GM19351 (cell line): Measurements from ENCODE around the gene ABLIM1.

Experiments
- ATAC-seq: cut with Tn5 transposase; IDR thresholded peaks from one replicate; pipeline ENCODE4 v1.9.1; 2021; ENCODE audit warnings: mild to moderate bottlenecking, moderate library complexity; ENCODE audit not compliant: unreplicated experiment

Gene ABLIM1

GRCh38 chr10:114680543-114681117, 22.6 kb upstream of the ABLIM1 start:
- ATAC-seq = no peak

DNA sequence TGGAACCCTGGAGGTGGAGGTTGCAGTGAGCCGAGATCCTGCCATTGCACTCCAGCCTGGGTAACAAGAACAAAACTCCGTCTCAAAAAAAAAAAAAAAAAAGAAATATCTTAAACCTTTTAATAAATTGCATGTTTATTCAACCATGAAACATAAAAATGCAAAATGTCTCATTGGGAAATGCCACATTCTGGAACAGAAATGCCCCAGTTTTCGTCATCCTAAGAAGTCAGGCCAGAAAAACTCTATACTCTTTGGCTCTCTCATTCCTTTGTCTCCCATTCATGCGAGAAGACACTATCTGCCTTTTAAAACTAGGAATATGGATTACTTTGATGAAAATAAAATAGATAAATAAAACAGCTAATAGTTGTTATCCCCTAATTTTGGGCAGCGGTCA, 21.5 kb upstream of the ABLIM1 start:
- ATAC-seq = no peak

DNA sequence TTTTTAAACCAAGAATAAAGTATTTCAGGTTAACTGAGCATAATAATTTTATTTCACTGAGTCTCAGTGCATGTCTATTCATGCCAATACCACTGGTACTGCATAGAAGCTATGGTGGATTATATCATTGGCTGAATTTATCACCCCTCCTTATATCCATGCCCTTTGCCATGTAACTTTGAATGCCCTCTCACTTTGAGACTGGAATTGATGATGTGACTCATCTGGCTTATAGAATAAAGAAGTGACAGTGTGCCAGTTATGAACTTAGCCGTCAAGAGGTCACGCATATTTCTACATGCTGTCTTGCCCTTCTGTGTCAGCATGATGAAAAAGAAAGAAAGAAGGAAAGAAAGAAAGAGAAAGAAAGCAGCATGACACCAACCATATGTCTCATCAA, 20.7 kb upstream of the ABLIM1 start:
- no peak for ATAC-seq

- no peak for ATAC-seq
Measured at GRCh38 chr10:114678336-114678735, 20.3 kb upstream of the ABLIM1 start.

- ATAC-seq = no peak
Measured at GRCh38 chr10:114674346-114674745, 16.3 kb upstream of the ABLIM1 start.

DNA sequence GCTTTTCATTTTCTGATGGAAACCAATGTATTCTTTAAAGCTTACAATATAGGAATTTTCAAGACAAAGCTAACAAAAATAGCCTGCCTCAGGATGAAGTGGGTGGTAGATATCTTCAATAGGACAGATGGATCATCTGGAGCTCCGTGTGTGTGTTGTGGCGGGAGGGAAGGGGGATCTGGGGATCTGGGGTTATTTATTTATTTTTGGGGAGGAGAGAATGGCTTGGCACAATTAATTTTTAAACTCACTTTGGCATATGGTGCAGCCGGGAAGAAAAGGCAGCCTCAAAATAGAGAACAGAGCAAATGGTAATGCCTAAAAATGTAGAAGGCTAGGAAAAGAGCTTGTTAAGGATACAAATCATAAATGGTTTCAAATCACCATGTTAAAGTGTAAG, 11.6 kb upstream of the ABLIM1 start:
- ATAC-seq = no peak

DNA sequence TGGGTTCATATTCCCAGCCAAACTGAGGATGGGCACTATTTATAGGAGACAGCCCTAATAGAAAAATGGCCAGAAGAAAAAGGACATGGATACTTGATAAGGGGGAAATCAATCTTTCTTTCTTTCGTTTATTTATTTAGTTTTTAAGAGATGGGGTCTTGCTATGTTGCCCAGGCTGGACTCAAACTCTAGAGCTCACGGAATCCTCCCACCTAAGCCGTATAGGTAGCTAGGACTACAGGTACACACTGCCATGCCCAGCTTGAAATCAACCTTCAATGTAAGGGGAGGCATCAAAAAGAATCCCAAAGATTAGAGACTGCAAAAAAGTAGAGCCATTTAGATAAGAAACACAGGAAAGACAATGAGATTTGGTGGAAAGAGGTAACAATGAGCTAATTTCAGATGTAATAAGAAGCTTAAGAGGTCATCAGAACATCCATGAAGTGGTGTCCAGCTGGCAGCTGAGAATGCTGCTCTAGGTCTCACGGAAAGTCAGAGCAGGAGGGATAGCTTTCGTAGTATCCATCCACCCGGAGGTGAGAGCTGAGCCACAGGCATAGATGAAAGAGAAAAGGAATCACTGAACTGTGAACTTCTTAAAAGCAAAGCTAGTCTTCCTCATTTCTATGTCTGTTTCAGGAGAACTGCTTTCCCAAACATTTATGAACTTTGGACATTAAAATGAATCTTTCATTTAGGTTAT, 10.5 kb upstream of the ABLIM1 start:
- ATAC-seq = no peak

DNA sequence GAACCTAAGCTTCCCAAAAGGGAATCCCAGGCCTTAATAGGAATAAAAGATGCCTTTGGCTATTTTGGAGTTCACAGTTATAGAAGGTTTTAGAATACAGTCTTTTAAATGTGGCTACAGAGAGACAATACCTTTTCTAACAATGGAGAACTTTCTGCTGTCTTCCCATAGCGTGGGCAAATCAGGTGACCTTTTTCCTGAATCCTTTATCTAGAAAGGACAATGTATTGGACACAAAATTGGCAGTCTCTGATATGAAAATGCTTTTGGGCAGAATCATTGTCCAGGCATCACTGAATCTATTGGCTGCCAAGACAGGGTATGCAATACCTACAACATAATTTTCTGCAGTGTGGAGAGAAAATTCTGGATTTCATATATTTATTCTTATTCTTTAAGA, 7.8 kb upstream of the ABLIM1 start:
- ATAC-seq = no peak

DNA sequence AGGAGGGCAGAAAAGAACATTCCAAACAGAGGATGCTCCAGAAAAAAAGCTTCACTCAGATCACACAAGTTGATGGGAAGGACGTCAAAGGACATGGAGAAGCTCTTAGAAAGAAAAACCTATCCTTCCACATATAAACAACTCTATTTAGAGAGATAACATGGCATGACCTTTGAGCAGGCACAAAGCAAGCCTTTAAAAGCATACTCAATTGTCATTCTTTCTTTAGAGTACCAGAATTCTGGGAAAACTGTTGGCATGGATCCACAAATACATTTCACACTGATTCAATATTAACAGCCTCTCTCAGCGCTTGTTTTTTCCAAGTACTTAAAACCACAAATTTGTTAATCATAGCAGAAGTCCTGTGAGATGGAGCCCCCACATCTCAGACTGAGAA, 7.3 kb upstream of the ABLIM1 start:
- ATAC-seq = no peak

- no peak for ATAC-seq
Measured at GRCh38 chr10:114664127-114664526, 6.1 kb upstream of the ABLIM1 start.

GRCh38 chr10:114663626-114664025, 5.6 kb upstream of the ABLIM1 start:
- ATAC-seq = no peak

DNA sequence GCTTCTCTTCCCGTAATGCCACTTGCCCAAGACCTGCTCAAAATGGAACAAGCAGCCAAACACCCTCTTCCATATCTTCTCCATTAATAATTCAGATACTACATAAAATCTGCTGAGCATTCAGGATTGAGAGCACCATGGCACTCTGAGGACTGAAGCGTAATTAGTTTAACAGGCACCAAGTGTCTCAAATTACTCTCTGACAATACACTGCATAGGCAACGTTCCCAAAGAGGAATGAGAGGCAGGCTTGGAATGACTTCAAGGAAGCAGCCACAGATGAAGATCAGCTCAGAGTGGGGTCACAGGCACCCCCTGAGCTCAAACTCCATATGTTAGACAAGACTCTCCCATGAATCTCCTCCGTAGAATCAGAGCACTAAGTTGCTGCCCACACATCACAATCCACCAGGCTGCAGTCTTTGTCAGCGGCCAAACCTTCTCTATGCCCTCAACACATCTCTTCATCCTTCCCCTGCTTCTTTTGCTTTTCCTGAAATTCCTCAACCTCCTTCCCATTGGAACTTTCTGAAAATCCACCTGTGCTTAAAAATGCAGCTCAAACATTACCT, 4.7 kb upstream of the ABLIM1 start:
- no peak for ATAC-seq

- no peak for ATAC-seq
Measured at GRCh38 chr10:114661212-114661880, 3.3 kb upstream of the ABLIM1 start.

GRCh38 chr10:114655671-114656070, 2.4 kb downstream of the ABLIM1 start:
- no peak for ATAC-seq

DNA sequence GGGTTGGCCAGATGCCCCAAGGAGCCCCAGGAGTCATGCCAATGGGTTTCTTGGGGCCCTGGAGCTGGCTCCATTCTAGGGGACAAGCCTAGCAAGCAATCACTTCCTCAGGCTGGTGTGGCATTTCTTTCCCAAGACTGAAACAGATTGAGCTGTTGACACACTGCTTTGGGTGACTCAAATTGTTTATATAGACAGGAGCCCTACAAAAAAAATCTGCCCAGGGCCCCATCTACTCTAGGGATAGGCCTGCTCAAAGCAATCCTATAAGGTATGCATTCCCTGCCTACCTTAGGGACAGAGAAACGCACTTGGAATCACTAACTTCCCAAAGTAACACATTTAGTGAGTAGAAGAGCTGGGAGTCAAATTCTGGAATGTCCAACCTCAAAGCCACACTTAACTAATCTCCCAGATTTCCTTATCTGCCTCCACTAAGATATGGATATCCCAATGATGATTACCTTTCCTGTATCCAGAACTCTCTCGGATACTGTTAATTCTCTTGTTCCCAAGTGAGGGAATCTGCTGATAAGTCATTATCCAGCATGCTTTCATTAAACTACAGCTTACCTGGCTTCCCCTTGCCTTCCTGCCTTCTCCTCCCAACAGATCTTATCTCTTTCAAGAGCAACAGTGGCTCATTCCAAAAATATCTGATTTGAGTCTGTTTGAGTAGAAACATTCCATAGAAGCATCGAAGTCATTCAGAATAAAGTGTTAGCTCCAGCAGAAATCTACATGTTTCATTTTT, 3.1 kb downstream of the ABLIM1 start:
- ATAC-seq = no peak

DNA sequence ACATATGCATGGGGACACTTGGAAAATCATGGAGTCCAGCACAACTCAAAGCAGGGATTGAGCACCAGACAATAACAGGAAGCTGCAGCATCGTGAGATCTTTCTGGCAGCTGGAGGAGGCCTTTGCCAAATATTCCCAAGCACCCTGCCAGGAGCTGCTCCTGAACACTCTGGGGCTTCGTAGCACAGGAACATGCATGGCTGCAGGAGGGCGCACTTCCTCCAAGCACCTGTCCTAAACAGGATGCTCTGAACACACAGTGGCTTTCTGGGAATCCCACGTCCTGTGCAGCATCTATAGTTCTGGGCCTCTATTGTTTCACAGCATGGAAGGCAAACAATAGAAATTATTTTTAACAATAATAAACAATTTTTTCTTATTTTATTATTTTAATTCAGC, 4.1 kb downstream of the ABLIM1 start:
- ATAC-seq = no peak

DNA sequence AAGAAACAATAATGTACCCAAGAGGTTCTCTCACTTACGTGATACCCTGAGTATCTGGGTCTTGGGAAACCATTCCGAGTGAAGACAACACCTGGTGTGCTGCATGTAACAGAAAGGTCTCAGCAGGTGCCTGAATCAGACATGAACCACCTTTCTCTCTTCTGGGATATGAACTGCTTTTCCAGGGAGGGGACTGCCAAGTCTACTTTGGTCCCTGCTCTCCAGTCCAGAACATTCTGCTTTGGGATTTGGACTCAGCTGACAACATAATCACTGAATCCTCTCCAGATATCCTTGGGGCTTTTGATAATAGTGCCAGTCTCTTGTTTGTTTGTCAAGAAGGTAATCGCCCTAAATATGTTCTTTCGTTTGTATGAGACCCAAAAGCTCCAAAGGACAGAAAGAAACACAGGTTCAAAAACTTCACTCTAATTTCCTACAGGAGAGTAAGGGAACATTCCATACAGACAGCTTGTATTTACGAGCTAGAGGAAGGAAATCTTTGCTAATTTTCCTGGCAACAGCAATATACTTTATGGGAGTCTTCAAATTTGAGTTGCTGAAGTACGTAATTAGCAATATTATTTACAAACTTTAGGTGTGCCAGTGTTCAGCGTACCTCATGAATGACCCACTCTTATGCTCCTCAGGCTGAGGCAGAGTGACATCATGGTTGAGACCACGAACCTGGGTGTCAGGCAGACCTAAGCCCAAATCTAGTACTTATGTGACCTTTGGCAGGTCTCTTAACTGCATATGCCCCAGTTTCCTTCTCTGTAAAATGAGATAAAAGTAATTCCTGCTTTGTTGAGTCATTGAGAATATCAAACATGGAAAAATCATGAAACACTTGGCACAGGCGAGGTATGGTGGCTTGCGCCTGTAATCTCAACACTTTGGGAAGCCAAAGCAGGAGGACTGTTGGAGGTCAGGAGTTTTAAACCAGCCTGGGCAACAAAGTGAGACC, 5.4 kb downstream of the ABLIM1 start:
- no peak for ATAC-seq

DNA sequence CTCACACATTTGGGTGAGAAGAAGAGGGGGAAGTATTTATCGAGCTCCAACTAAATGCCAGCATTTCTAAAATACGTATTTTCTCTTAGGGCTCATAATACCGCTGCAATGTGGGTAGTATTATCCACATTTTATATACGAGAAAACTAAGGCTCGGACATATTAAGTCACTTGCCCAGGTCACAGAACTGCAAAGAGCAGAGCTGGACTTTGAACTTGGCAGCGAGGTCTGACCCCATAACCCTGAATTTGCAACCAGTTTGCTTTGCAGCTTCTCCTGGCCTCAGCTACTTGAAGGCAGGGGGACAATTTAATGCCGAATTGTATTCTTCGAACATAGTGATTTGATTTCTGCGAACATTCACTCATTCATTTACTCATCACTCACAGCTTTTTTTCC, 7.2 kb downstream of the ABLIM1 start:
- ATAC-seq = no peak

DNA sequence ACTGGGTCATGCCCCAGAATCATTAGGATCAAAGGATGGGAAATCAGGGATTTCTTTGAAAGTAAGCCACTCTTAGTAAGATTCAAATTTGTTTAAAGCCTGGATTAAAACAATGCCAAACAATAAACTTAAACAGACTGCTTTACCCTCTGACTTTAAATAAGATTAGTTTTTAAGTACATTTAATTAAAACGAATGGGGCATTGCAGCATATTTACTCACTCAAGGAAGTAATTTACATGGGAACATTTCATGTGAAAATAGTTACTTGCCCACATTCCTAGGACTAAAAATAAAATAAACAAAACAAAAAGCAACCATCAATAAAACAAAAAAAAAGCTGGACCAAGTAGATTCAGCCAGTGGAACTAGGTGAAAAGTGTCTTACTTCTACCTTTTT, 7.8 kb downstream of the ABLIM1 start:
- ATAC-seq = no peak

- ATAC-seq = no peak
Measured at GRCh38 chr10:114649217-114649903, 8.7 kb downstream of the ABLIM1 start.
